Suprapubic skin (tissue), 4 donors: ENCODE results near the gene PLAGL1. TPM values are rescaled to one million over a fixed set of nuclear protein-coding genes. Genes with fewer than 3 reads are reported as not detected.
"Not testable (repeated sequence)": the region's sequence is repeated elsewhere in the genome, so short reads cannot be mapped to it uniquely, and the experiment has no call there.

Experiments used
- DNase-seq, 2 donors: peaks; one replicate each; pipeline ENCODE4 v3.0.0-alpha.2; 2019; ENCODE audit warnings: low spot score in 2 of 2
- H3K27ac ChIP-seq: fragments of 200-600 bp; sonication (generic); one replicate; pipeline ENCODE4 v1.5.1; 2019
- H3K27me3 ChIP-seq: fragments of 200-600 bp; sonication (generic); one replicate; pipeline ENCODE4 v1.5.1; 2019
- H3K36me3 ChIP-seq: fragments of 200-600 bp; sonication (generic); one replicate; pipeline ENCODE4 v1.5.1; 2019
- H3K4me1 ChIP-seq: fragments of 200-600 bp; sonication (generic); one replicate; pipeline ENCODE4 v1.5.1; 2019
- H3K4me3 ChIP-seq: fragments of 200-600 bp; sonication (generic); one replicate; pipeline ENCODE4 v1.5.1; 2019; ENCODE audit warnings: mild to moderate bottlenecking
- H3K9me3 ChIP-seq: fragments of 200-600 bp; sonication (generic); one replicate; pipeline ENCODE4 v1.5.1; 2019
- CTCF ChIP-seq, 2 donors: fragments of 200-600 bp in 1 of 2; fragments of 450-650 bp in 1 of 2; sonication (generic) in 1 of 2; IDR thresholded peaks; one replicate each; pipeline ENCODE4 v1.5.1; 2016 to 2019; ENCODE audit warnings: antibody characterized with exemption in 2 of 2, mild to moderate bottlenecking in 1 of 2, moderate library complexity in 1 of 2
- EP300 ChIP-seq: sonication (generic); formaldehyde crosslinking; IDR thresholded peaks from one replicate; pipeline ENCODE4 v1.6.1; 2017; ENCODE audit warnings: antibody characterized with exemption
- POLR2A ChIP-seq, 2 donors: fragments of 450-650 bp; IDR thresholded peaks; one replicate each; pipeline ENCODE4 v1.6.1; 2017; ENCODE audit warnings: antibody characterized with exemption in 2 of 2, mild to moderate bottlenecking in 2 of 2, moderate library complexity in 2 of 2
- POLR2AphosphoS5 ChIP-seq, 3 donors: sonication (generic); formaldehyde crosslinking; IDR thresholded peaks; one replicate each; pipeline ENCODE4 v1.6.1; 2017; ENCODE audit warnings: antibody characterized with exemption in 3 of 3
- WGBS: methylation state at CpG from one replicate; pipeline ENCODE4 v1.1.5; 2018; 5-methylcytosine and 5-hydroxymethylcytosine counted together
- total RNA-seq, 4 donors: library from RNA; depleted of rRNA; stranded (reverse); fragments of >200 nt; gene quantifications; one replicate each; pipeline ENCODE4 v1.1.0, GENCODE V29; 2016

Gene PLAGL1
- total RNA-seq, 4 donors from 2014 or later: 43.7 to 57.0 (median 51.2) TPM

- no peak for DNase-seq
- Histone ChIP-seq H3K36me3 (no peaks in the 10 kb centered on the region), H3K4me1 (no peaks in the 10 kb centered on the region), H3K4me3 (no peak overlapping the region), H3K27me3 (no peaks in the 10 kb centered on the region), H3K9me3 (no peaks in the 10 kb centered on the region), H3K27ac (no peak overlapping the region)
- WGBS: 67% methylated on average over 1 of the region's 1 CpG
- TF ChIP-seq POLR2AphosphoS5 (IDR thresholded peaks at IDR 0.05): no peak
- no peak for TF ChIP-seq EP300
- TF ChIP-seq POLR2A (IDR thresholded peaks at IDR 0.05): no peak
- TF ChIP-seq CTCF (IDR thresholded peaks at IDR 0.05): no peak
These were observed 39.6 kb upstream of the PLAGL1 start for GRCh38 chr6:144047688-144048087.

- not testable (repeated sequence) for H3K4me1 ChIP-seq, H3K27ac ChIP-seq, DNase-seq, H3K27me3 ChIP-seq, H3K4me3 ChIP-seq, H3K9me3 ChIP-seq, H3K36me3 ChIP-seq
- 67% methylated on average over 1 of the region's 8 CpGs for WGBS
These were observed 38.6 kb upstream of the PLAGL1 start for GRCh38 chr6:144046672-144047071.

- H3K4me3 ChIP-seq, DNase-seq, H3K4me1 ChIP-seq, H3K27ac ChIP-seq, H3K36me3 ChIP-seq, H3K9me3 ChIP-seq, H3K27me3 ChIP-seq: not testable (repeated sequence)
- 91% methylated on average over 2 of the region's 2 CpGs for WGBS
These were observed 36.9 kb upstream of the PLAGL1 start for GRCh38 chr6:144044989-144045388.

- Histone ChIP-seq H3K9me3 (no peaks in the 10 kb centered on the region), H3K36me3 (no peaks in the 10 kb centered on the region), H3K4me3 (peak overlapping the region; percentile 36), H3K27ac (peak overlapping the region; percentile 65), H3K4me1 (peaks cover 13% of the 10 kb centered on the region), H3K27me3 (no peaks in the 10 kb centered on the region)
- DNase-seq: no peak
- WGBS: 35% methylated on average over 3 of the region's 3 CpGs
- TF ChIP-seq EP300: no peak
- no peak for TF ChIP-seq POLR2AphosphoS5 (IDR thresholded peaks at IDR 0.05)
- no peak for TF ChIP-seq POLR2A (IDR thresholded peaks at IDR 0.05)
- TF ChIP-seq CTCF (IDR thresholded peaks at IDR 0.05): no peak
These were observed 28.8 kb upstream of the PLAGL1 start for GRCh38 chr6:144036835-144037195.

- H3K9me3 ChIP-seq: no peaks in the 10 kb centered on the region
- 6% methylated on average over 7 of the region's 8 CpGs for WGBS
- no peaks in the 10 kb centered on the region for H3K36me3 ChIP-seq
- H3K27ac ChIP-seq: peak overlapping the region; percentile 65
- H3K4me3 ChIP-seq: peak overlapping the region; percentile 36
- DNase-seq: no peak
- H3K4me1 ChIP-seq: peaks cover 13% of the 10 kb centered on the region
- no peak for TF ChIP-seq CTCF (IDR thresholded peaks at IDR 0.05)
- TF ChIP-seq POLR2AphosphoS5 (IDR thresholded peaks at IDR 0.05): no peak
- no peaks in the 10 kb centered on the region for H3K27me3 ChIP-seq
These were observed 28.2 kb upstream of the PLAGL1 start for GRCh38 chr6:144036064-144036834.

- 93% methylated on average over 4 of the region's 4 CpGs for WGBS
- TF ChIP-seq EP300 (no peak), CTCF (IDR thresholded peaks at IDR 0.05) (no peak), POLR2A (IDR thresholded peaks at IDR 0.05) (no peak), POLR2AphosphoS5 (IDR thresholded peaks at IDR 0.05) (no peak)
- Histone ChIP-seq H3K4me1 (peaks cover 13% of the 10 kb centered on the region), H3K27me3 (no peaks in the 10 kb centered on the region), H3K4me3 (no peak overlapping the region), H3K36me3 (no peaks in the 10 kb centered on the region), H3K27ac (peak overlapping the region; percentile 65), H3K9me3 (no peaks in the 10 kb centered on the region)
- DNase-seq: no peak
These were observed 27.4 kb upstream of the PLAGL1 start for GRCh38 chr6:144035416-144035815.
